ENCODE data around the gene PLD6.

Gene PLD6

GRCh38 chr17:17152385-17152784 is 53.7 kb downstream of the PLD6 start:
- DNase-seq = no peak

- peak; percentile 77 for DNase-seq
Observed at GRCh38 chr17:17151962-17152361, 54.2 kb downstream of the PLD6 start.

GRCh38 chr17:17151541-17151940 is 54.6 kb downstream of the PLD6 start:
- DNase-seq = no peak

- DNase-seq = peak; percentile 81
Observed at GRCh38 chr17:17151055-17151454, 55.1 kb downstream of the PLD6 start.

All from activated CD4-positive, alpha-beta T cell treated with anti-CD3 and anti-CD28 coated beads, Interleukin-2, Interleukin-6, amounts not matched to agents 100 ng/mL and 50 ng/mL, durations not matched to agents 16 hours and 8 hours (primary cell).